GM23248 (cell line): ENCODE results near the gene LCN12. TPM values are rescaled to one million over a fixed set of nuclear protein-coding genes. Genes with fewer than 3 reads are reported as not detected.

Experiments used
- DNase-seq: peaks from one replicate; pipeline ENCODE4 v3.0.0-alpha.2; 2015
- H2AFZ ChIP-seq: fragments of 200-600 bp; sonication (generic); 2 replicates; pipeline ENCODE4 v1.6.1; 2016; ENCODE audit warnings: antibody characterized with exemption
- H3F3A ChIP-seq: fragments of 200-600 bp; sonication (generic); 2 replicates; pipeline ENCODE4 v1.6.1; 2016; ENCODE audit warnings: mild to moderate bottlenecking, antibody characterized with exemption, mixed run types; ENCODE audit not compliant: insufficient read depth
- H3K27ac ChIP-seq: fragments of 200-600 bp; sonication (generic); 2 replicates; pipeline ENCODE4 v1.5.1; 2016; ENCODE audit warnings: mild to moderate bottlenecking
- H3K27me3 ChIP-seq: fragments of 200-600 bp; sonication (generic); replicated peaks from 2 replicates; pipeline ENCODE4 v1.6.1; 2016; ENCODE audit warnings: mild to moderate bottlenecking; ENCODE audit not compliant: insufficient read depth
- H3K36me3 ChIP-seq: fragments of 200-600 bp; sonication (generic); 2 replicates; pipeline ENCODE4 v1.6.1; 2016; ENCODE audit warnings: low read depth, mild to moderate bottlenecking
- H3K4me1 ChIP-seq: fragments of 200-600 bp; sonication (generic); 2 replicates; pipeline ENCODE4 v1.6.1; 2016; ENCODE audit warnings: mild to moderate bottlenecking; ENCODE audit not compliant: insufficient read depth
- H3K4me2 ChIP-seq: fragments of 200-600 bp; sonication (generic); one replicate; pipeline ENCODE4 v1.6.1; 2016; ENCODE audit warnings: mild to moderate bottlenecking; ENCODE audit not compliant: unreplicated experiment
- H3K4me3 ChIP-seq: fragments of 200-600 bp; sonication (generic); 2 replicates; pipeline ENCODE4 v1.5.1; 2016; ENCODE audit warnings: mild to moderate bottlenecking
- H3K79me2 ChIP-seq: fragments of 200-600 bp; sonication (generic); 2 replicates; pipeline ENCODE4 v1.6.1; 2016; ENCODE audit warnings: mild to moderate bottlenecking; ENCODE audit not compliant: insufficient read depth
- H3K9ac ChIP-seq: fragments of 200-600 bp; sonication (generic); 2 replicates; pipeline ENCODE4 v1.6.1; 2016; ENCODE audit warnings: mild to moderate bottlenecking
- H3K9me2 ChIP-seq: fragments of 200-600 bp; sonication (generic); 2 replicates; pipeline ENCODE4 v1.6.1; 2016; ENCODE audit warnings: mixed run types, mild to moderate bottlenecking, moderate library complexity; ENCODE audit not compliant: insufficient read depth
- H3K9me3 ChIP-seq: fragments of 200-600 bp; sonication (generic); one replicate; pipeline ENCODE4 v1.6.1; 2017; ENCODE audit warnings: low read depth
- H4K20me1 ChIP-seq: fragments of 200-600 bp; sonication (generic); 2 replicates; pipeline ENCODE4 v1.6.0; 2016; ENCODE audit not compliant: insufficient read depth
- EZH2 ChIP-seq: fragments of 200-600 bp; sonication (generic); IDR thresholded peaks from 2 replicates; pipeline ENCODE4 v1.6.1; 2018; ENCODE audit warnings: antibody characterized with exemption, mild to moderate bottlenecking; ENCODE audit not compliant: insufficient read depth, poor library complexity, severe bottlenecking
- EZH2phosphoT487 ChIP-seq: fragments of 200-600 bp; sonication (generic); IDR thresholded peaks from 2 replicates; pipeline ENCODE4 v1.6.1; 2018; ENCODE audit warnings: antibody characterized with exemption, moderate library complexity, mild to moderate bottlenecking, low read depth; ENCODE audit not compliant: insufficient read depth
- WGBS, 2 experiments: methylation state at CpG; one replicate each; pipeline ENCODE4 v1.1.6; 2015 to 2017; ENCODE audit warnings: low lambda C conversion rate in 2 of 2, low coverage in 1 of 2; ENCODE audit errors: missing lambda C conversion rate in 2 of 2; 5-methylcytosine and 5-hydroxymethylcytosine counted together
- in situ Hi-C: fragments of 300-500 bp; cut with MboI; formaldehyde crosslinking; loops from 2 replicates; pipeline ENCODE4 v1.15.0; 2020
- polyA plus RNA-seq: library from polyadenylated mRNA; unstranded; fragments of >200 nt; fragmentation: Nextera tagmentation; extraction: Ambion mirVana; gene quantifications from 2 replicates; pipeline ENCODE4 v1.2.1, GENCODE V29; 2016
- total RNA-seq: library from RNA; depleted of rRNA; stranded (reverse); fragments of >200 nt; shearing (Covaris generic); gene quantifications from 2 replicates; pipeline ENCODE4 v1.2.3, GENCODE V29; 2014

Gene LCN12
- total and polyA plus RNA-seq, 2 experiments from 2014 or later, result not detected

DNA sequence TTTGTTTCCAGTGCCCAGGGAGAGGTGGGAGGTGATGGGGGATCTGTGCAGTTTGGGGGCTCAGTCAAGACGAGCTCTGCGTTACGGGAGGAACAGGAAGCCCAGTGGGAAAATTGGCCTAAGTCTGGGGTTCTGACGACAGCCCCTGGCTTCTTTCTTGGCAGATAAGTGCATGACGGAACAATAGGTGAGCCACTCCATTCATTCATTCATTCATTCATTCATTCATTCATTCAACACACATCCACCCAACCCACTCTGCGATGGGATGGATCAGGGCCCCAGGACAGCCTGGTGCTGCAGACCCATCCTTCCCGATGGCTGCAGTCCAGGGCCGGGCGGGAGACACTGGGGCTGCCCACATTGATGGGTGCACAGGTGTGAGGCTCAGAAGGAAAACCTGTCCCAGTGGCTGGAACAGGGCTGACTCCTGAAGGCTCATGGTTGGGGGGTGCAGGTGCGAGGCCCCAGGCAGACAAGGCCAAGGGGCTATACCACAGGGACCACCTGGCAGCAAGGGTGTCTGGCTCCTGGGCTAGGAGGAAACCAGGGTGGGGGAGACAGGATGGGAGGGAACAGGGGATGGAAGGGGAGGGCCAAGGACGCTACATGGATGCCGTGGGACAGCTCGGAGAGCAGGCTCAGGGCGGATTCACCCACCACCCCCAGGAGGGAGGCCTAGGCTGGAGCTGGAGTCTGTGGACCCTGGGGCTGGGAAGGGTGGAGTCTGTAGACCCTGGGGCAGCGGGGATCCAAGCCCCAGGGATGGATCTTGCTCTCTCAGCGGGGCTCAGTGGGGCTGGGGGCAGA lies 28.8 kb downstream of the LCN12 start:
- no peaks in the 10 kb centered on the region for H3F3A ChIP-seq
- H3K79me2 ChIP-seq, result no peaks in the 10 kb centered on the region
- no peak overlapping the region for H3K27ac ChIP-seq
- H3K4me2 ChIP-seq, result no peak overlapping the region
- H4K20me1 ChIP-seq, result no peaks in the 10 kb centered on the region
- TF ChIP-seq EZH2, result no peak
- no peak for DNase-seq
- no peak overlapping the region for H3K9ac ChIP-seq
- H2AFZ ChIP-seq, result no peak overlapping the region
- 93 to 94% methylated on average over 12 to 16 of the region's 16 CpGs for WGBS, 2 experiments
- H3K27me3 ChIP-seq, result peaks cover 14% of the 10 kb centered on the region; the same call in 1 of the 2 replicates
- no peaks in the 10 kb centered on the region for H3K9me2 ChIP-seq
- no peak overlapping the region for H3K4me3 ChIP-seq
- in situ Hi-C loops, result no loop called here
- no peaks in the 10 kb centered on the region for H3K36me3 ChIP-seq
- no peaks in the 10 kb centered on the region for H3K4me1 ChIP-seq
- H3K9me3 ChIP-seq, result no peaks in the 10 kb centered on the region

DNA sequence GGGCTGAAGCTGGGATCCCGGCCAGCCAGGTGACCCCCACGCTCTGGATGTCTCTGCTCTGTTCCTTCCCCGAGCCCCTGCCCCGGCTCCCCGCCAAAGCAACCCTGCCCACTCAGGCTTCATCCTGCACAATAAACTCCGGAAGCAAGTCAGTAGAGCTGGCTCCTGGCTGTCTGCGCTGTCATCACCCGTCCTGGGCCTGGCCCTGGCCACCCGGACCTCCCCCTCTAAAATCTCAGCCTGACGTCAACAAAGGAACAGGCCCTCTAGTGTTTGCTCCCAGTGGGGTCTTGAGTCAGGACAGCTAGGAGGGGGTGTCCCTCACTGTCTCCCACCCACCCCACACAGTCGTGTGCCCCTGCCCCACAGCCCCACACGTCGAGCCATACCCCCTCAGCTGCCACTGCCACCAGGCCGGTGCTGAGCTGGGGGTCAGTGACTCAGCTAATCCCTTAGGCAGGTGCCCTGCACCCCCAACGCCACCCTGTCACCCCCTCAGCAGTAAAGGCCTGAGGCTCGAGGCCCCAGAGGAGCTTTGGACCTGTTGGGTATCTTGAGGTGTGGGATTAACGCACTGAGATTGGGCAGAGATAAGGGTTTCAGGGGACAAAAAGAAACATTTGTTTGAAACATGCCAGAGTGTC lies 29.6 kb downstream of the LCN12 start:
- no peaks in the 10 kb centered on the region for H3K4me1 ChIP-seq
- no peak overlapping the region for H3K27ac ChIP-seq
- no peaks in the 10 kb centered on the region for H3K79me2 ChIP-seq
- H2AFZ ChIP-seq, result no peak overlapping the region
- H3K4me2 ChIP-seq, result no peak overlapping the region
- no peak for TF ChIP-seq EZH2phosphoT487
- H3F3A ChIP-seq, result no peaks in the 10 kb centered on the region
- no peaks in the 10 kb centered on the region for H3K36me3 ChIP-seq
- in situ Hi-C loops, result no loop called here
- 73 to 78% methylated on average over 15 to 17 of the region's 17 CpGs for WGBS, 2 experiments
- H3K9me3 ChIP-seq, result no peaks in the 10 kb centered on the region
- H3K4me3 ChIP-seq, result no peak overlapping the region
- no peak for DNase-seq
- H3K27me3 ChIP-seq, result peaks cover 19% of the 10 kb centered on the region; the same call in 1 of the 2 replicates
- H3K9ac ChIP-seq, result no peak overlapping the region
- H3K9me2 ChIP-seq, result no peaks in the 10 kb centered on the region
- H4K20me1 ChIP-seq, result no peaks in the 10 kb centered on the region

DNA sequence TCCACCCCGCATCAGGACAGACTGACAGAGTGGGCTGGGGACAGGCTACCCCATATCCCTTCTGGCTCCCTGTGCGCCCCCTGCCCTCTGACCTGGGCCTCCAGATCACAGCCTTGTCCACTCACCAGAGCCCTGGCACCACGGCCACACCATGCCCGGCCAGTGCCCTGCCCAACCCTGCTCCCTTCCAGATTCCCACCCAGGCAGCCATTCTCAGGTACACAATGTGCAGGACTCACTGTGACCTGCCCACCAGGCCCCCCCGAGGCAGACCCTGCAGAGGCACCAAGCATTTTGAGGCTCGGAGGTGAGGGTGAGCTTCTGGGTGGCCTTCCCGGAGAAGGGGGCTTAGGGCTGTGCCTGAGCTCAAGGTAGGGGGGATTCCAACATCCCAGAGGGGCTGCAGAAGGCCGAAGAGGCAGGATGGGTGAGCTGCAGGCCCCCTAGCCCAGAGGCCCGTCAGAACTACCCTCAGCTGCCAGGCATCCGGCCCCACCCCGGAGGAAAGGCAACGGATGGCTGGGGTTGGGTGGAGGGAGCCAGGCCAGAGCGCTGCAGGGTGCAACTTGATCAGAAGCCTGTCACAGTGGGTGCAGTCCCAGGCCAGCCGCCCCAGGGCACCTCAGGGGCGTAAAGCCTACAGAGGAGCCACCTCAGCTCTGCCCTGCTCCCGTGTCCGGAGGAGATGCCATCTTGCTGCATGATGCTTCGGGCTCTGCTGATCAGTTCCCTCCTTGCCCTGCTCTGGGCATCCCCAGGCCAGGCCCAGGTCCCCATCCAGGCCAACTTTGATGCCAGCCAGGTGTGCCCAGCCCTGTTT lies 30.4 kb downstream of the LCN12 start, which contains the start of gene LCNL1:
Gene LCNL1 (plus strand): TSS at position 762 of the 820 bp plus-strand sequence. CDS start 594 bp downstream, outside the sequence.
- Histone ChIP-seq H3K9me3 (no peaks in the 10 kb centered on the region), H3K9me2 (no peaks in the 10 kb centered on the region), H3K4me1 (no peaks in the 10 kb centered on the region), H3F3A (no peaks in the 10 kb centered on the region), H3K27ac (no peak within 1 kb of the TSS), H4K20me1 (no peaks in the 10 kb centered on the region), H2AFZ (no peak within 1 kb of the TSS), H3K4me2 (no peak within 1 kb of the TSS), H3K79me2 (no peaks in the 10 kb centered on the region), H3K9ac (no peak within 1 kb of the TSS), H3K4me3 (no peak within 1 kb of the TSS), H3K36me3 (no peaks in the 10 kb centered on the region), H3K27me3 (peaks cover 19% of the 10 kb centered on the region; the same call in 1 of the 2 replicates)
- no peak for DNase-seq
- 70 to 73% methylated on average over 17 to 18 of the region's 18 CpGs for WGBS, 2 experiments
- in situ Hi-C loops, result no loop called here
- no peak for TF ChIP-seq EZH2phosphoT487
- TF ChIP-seq EZH2, result no peak

DNA sequence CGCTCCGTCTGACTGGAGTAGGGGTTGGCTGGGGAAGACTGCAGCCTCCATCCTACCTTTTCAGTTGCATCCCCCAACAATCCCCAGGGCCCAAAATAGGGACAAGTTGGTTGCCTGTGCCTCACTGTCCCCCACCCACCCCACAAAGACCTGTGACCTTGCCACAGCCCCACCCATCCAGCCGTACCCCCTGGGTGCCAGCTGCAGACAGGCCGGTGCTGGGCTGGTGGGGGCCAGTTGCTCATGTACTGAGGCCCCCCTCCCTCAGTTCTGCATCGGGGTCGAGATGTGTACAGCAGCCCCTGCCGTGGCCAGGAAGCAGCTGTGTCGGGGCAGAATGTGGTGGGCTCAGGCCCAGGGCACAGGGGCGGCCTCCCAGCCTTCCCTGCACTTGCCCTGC lies 31.1 kb downstream of the LCN12 start:
- Histone ChIP-seq H3K79me2 (no peaks in the 10 kb centered on the region), H3K9ac (no peak overlapping the region), H3K36me3 (no peaks in the 10 kb centered on the region), H3F3A (no peaks in the 10 kb centered on the region), H3K27me3 (peaks cover 19% of the 10 kb centered on the region; the same call in 1 of the 2 replicates), H3K9me3 (no peaks in the 10 kb centered on the region), H3K9me2 (no peaks in the 10 kb centered on the region), H2AFZ (no peak overlapping the region), H3K27ac (no peak overlapping the region), H3K4me1 (no peaks in the 10 kb centered on the region), H4K20me1 (no peaks in the 10 kb centered on the region), H3K4me2 (no peak overlapping the region), H3K4me3 (no peak overlapping the region)
- 71 to 77% methylated on average over 6 to 9 of the region's 9 CpGs for WGBS, 2 experiments
- TF ChIP-seq EZH2 (no peak), EZH2phosphoT487 (no peak)
- no peak for DNase-seq
- in situ Hi-C loops, result no loop called here
